Keratinocyte (primary cell): ENCODE data around the gene NUP210L. TPM values are rescaled to one million over a fixed set of nuclear protein-coding genes. Genes with fewer than 3 reads are reported as not detected.
A peak's percentile ranks its signal among the peaks of the same experiment; 100 is the strongest.

Source experiments
- DNase-seq: peaks from one replicate; pipeline ENCODE4 v3.0.0-alpha.2; 2011; ENCODE audit warnings: low read depth, missing footprints, low spot score
- FAIRE-seq: peaks from 2 replicates; lab custom pipeline; 2011; peaks lifted over from hg19 to GRCh38; lab: Jason Lieb, UNC
- H2AFZ ChIP-seq: 2 replicates; pipeline ENCODE4 v1.6.0; 2012; ENCODE audit warnings: low read length, control low read depth, inconsistent platforms; ENCODE audit not compliant: control insufficient read depth
- H3K27ac ChIP-seq: 2 replicates; pipeline ENCODE4 v1.5.1; 2011; ENCODE audit warnings: low read length; ENCODE audit not compliant: control insufficient read depth, insufficient read depth
- H3K27me3 ChIP-seq: 3 replicates; pipeline ENCODE4 v1.6.0; 2011; ENCODE audit warnings: low read length; ENCODE audit not compliant: control insufficient read depth, insufficient read depth; ENCODE audit errors: extremely low read depth
- H3K36me3 ChIP-seq, 2 experiments: 2 replicates in 1 of 2; 3 replicates in 1 of 2; pipeline ENCODE4 v1.5.1; 2011; ENCODE audit warnings: low read length in 2 of 2, mild to moderate bottlenecking in 1 of 2; ENCODE audit not compliant: control insufficient read depth in 2 of 2, insufficient read depth in 2 of 2; ENCODE audit errors: extremely low read depth in 1 of 2
- H3K4me1 ChIP-seq: 3 replicates; pipeline ENCODE4 v1.5.1; 2011; ENCODE audit warnings: low read length; ENCODE audit not compliant: control insufficient read depth, insufficient read depth; ENCODE audit errors: extremely low read depth
- H3K4me2 ChIP-seq: 3 replicates; pipeline ENCODE4 v1.6.0; 2011; ENCODE audit warnings: low read depth, low read length; ENCODE audit not compliant: control insufficient read depth, insufficient read depth; ENCODE audit errors: extremely low read depth
- H3K4me3 ChIP-seq, 3 experiments: fragments of 200-600 bp in 1 of 3; sonication (generic) in 1 of 3; 2 replicates in 2 of 3; 3 replicates in 1 of 3; pipeline ENCODE4 v1.5.1; 2011 to 2016; ENCODE audit warnings: low read length in 3 of 3, mild to moderate bottlenecking in 3 of 3, control low read depth in 2 of 3, inconsistent platforms in 1 of 3, low read depth in 1 of 3, mixed read lengths in 1 of 3, mixed run types in 1 of 3, moderate library complexity in 1 of 3; ENCODE audit not compliant: control insufficient read depth in 2 of 3, insufficient read depth in 2 of 3; ENCODE audit errors: extremely low read depth in 1 of 3
- H3K79me2 ChIP-seq: 2 replicates; pipeline ENCODE4 v1.6.0; 2012; ENCODE audit warnings: low read length; ENCODE audit not compliant: control insufficient read depth, insufficient read depth
- H3K9ac ChIP-seq: 3 replicates; pipeline ENCODE4 v1.6.0; 2011; ENCODE audit warnings: low read length; ENCODE audit not compliant: control insufficient read depth, insufficient read depth; ENCODE audit errors: extremely low read depth
- H3K9me1 ChIP-seq: 3 replicates; pipeline ENCODE4 v1.6.0; 2011; ENCODE audit warnings: low read length; ENCODE audit not compliant: control insufficient read depth, insufficient read depth; ENCODE audit errors: extremely low read depth
- H3K9me3 ChIP-seq: 2 replicates; pipeline ENCODE4 v1.5.1; 2012; ENCODE audit warnings: low read depth, low read length; ENCODE audit not compliant: control insufficient read depth
- H4K20me1 ChIP-seq: 3 replicates; pipeline ENCODE4 v1.6.0; 2011; ENCODE audit warnings: low read length; ENCODE audit not compliant: control insufficient read depth, insufficient read depth; ENCODE audit errors: extremely low read depth
- CTCF ChIP-seq, 3 experiments: IDR thresholded peaks in 1 of 3; conservative IDR thresholded peaks in 1 of 3; optimal IDR thresholded peaks in 1 of 3; 2 replicates in 2 of 3; 3 replicates in 1 of 3; pipeline versions ENCODE3 to v1.5.1; 2011; ENCODE audit warnings: low read length in 3 of 3, mild to moderate bottlenecking in 3 of 3, moderate library complexity in 2 of 3, control low read depth in 1 of 3, inconsistent platforms in 1 of 3; ENCODE audit not compliant: insufficient read depth in 2 of 3; ENCODE audit errors: extremely low read depth in 1 of 3
- EZH2 ChIP-seq: IDR thresholded peaks from one replicate; pipeline ENCODE4 v1.6.1; 2012; ENCODE audit warnings: inconsistent platforms, mild to moderate bottlenecking, low read length, moderate library complexity
- dilution Hi-C: fragments of 300-500 bp; cut with MboI; formaldehyde crosslinking; loops from one replicate; pipeline ENCODE4 v1.7.0; 2020; ENCODE audit warnings: low sequenced_read_pairs; ENCODE audit not compliant: extremely low pct_ligation_motif_present
- polyA plus RNA-seq, 5 experiments: library from polyadenylated mRNA; depleted of rRNA in 3 of 5; stranded (reverse) in 3 of 5; stranded (forward) in 1 of 5; unstranded in 1 of 5; fragments of >200 nt; gene quantifications; 1 replicate in 1 of 5; 2 replicates in 3 of 5; 3 replicates in 1 of 5; pipeline versions ENCODE4 v1.2.1 to v1.2.3, GENCODE V29; 2011 to 2012; ENCODE audit warnings: missing spikeins in 2 of 5, low read depth in 1 of 5, low replicate concordance in 1 of 5

Gene NUP210L
- polyA plus RNA-seq, 1 donor (not counting 4 experiments of a cell fraction or from before 2014, with no cell fraction given), result 0.01 TPM

GRCh38 chr1:153963850-153964331 is 191.0 kb downstream of the NUP210L start:
- DNase-seq, result no peak
- H3K36me3 ChIP-seq, result peaks cover 3 to 22% of the 10 kb centered on the region in 2 experiments
- dilution Hi-C loops, result no loop called here
- H3K27me3 ChIP-seq, result no peaks in the 10 kb centered on the region
- peak overlapping the region; percentile 64 to 96 (median 69) for H3K4me3 ChIP-seq
- H3K79me2 ChIP-seq, result peaks cover 23% of the 10 kb centered on the region
- H3K9me1 ChIP-seq, result no peaks in the 10 kb centered on the region
- H4K20me1 ChIP-seq, result no peaks in the 10 kb centered on the region
- peak overlapping the region; percentile 73 for H2AFZ ChIP-seq
- peak overlapping the region; percentile 94 for H3K4me2 ChIP-seq
- H3K27ac ChIP-seq, result peak overlapping the region; percentile 95
- peaks cover 44% of the 10 kb centered on the region for H3K4me1 ChIP-seq
- peak; percentile 48 for FAIRE-seq
- TF ChIP-seq EZH2 (no peak), CTCF (optimal IDR thresholded peaks at IDR 0.05 in 1 of 3, IDR thresholded peaks at IDR 0.05 in 1 of 3, conservative IDR thresholded peaks at IDR 0.05 in 1 of 3; ENCODE audit: extremely low read depth in 1 of 3, insufficient read depth in 2 of 3, low read length in 3 of 3) (no peak)
- H3K9me3 ChIP-seq, result no peaks in the 10 kb centered on the region
- H3K9ac ChIP-seq, result peak overlapping the region; percentile 89

GRCh38 chr1:153963030-153963849 is 191.6 kb downstream of the NUP210L start, which contains the start of gene SLC39A1:
Gene SLC39A1, minus strand, starts transcription at chr1:153963537. Its CDS starts 822 bp downstream, at chr1:153962715.
- TF ChIP-seq EZH2, result no peak
- DNase-seq (peak; percentile 89), FAIRE-seq (peak; percentile 23)
- dilution Hi-C loops, result no loop called here
- H3K4me3 ChIP-seq, result peak within 1 kb of the TSS; percentile 64 to 96 (median 69)
- H3K9me3 ChIP-seq, result no peaks in the 10 kb centered on the region
- H3K27me3 ChIP-seq, result no peaks in the 10 kb centered on the region
- H3K79me2 ChIP-seq, result peaks cover 24% of the 10 kb centered on the region
- peak within 1 kb of the TSS; percentile 89 for H3K9ac ChIP-seq
- peak within 1 kb of the TSS; percentile 95 for H3K27ac ChIP-seq
- H3K4me2 ChIP-seq, result peak within 1 kb of the TSS; percentile 94
- H3K36me3 ChIP-seq, result peaks cover 3 to 22% of the 10 kb centered on the region in 2 experiments
- peak within 1 kb of the TSS; percentile 73 for H2AFZ ChIP-seq
- peaks cover 42% of the 10 kb centered on the region for H3K4me1 ChIP-seq
- no peaks in the 10 kb centered on the region for H3K9me1 ChIP-seq
- no peaks in the 10 kb centered on the region for H4K20me1 ChIP-seq
